Esophagus muscularis mucosa (tissue), 4 donors: ENCODE data around the gene MCCD1. TPM values are rescaled to one million over a fixed set of nuclear protein-coding genes. Genes with fewer than 3 reads are reported as not detected.

Experiments used
- DNase-seq: peaks from one replicate; pipeline ENCODE4 v3.0.0-alpha.2; 2017; ENCODE audit errors: extremely low spot score
- H3K27ac ChIP-seq, 4 donors: fragments of 200-600 bp; sonication (generic); replicated peaks in 1 of 4; 1 replicate in 3 of 4; 2 replicates in 1 of 4; pipeline ENCODE4 v1.5.1; 2016 to 2019; ENCODE audit warnings: mild to moderate bottlenecking in 1 of 4
- H3K27me3 ChIP-seq, 4 donors: fragments of 200-600 bp; sonication (generic); one replicate each; pipeline versions ENCODE4 v1.5.1 to v1.6.0; 2016 to 2019
- H3K36me3 ChIP-seq, 4 donors: fragments of 200-600 bp; sonication (generic); one replicate each; pipeline ENCODE4 v1.5.1; 2016 to 2019
- H3K4me1 ChIP-seq, 4 donors: fragments of 200-600 bp; sonication (generic); one replicate each; pipeline ENCODE4 v1.5.1; 2016 to 2019
- H3K4me3 ChIP-seq, 4 donors: fragments of 200-600 bp; sonication (generic); 1 replicate in 2 of 4; 2 replicates in 2 of 4; pipeline ENCODE4 v1.5.1; 2016 to 2019; ENCODE audit warnings: mild to moderate bottlenecking in 4 of 4, moderate library complexity in 1 of 4
- H3K9me3 ChIP-seq, 4 donors: fragments of 200-600 bp; sonication (generic); 1 replicate in 3 of 4; 2 replicates in 1 of 4; pipeline ENCODE4 v1.5.1; 2016 to 2019
- CTCF ChIP-seq, 3 experiments: fragments of 200-600 bp in 2 of 3; fragments of 450-650 bp in 1 of 3; sonication (generic) in 2 of 3; IDR thresholded peaks; one replicate each; pipeline ENCODE4 v1.5.1; 2017 to 2019; ENCODE audit warnings: antibody characterized with exemption in 3 of 3, mild to moderate bottlenecking in 2 of 3, moderate library complexity in 1 of 3
- EP300 ChIP-seq: sonication (generic); formaldehyde crosslinking; IDR thresholded peaks from one replicate; pipeline ENCODE4 v1.6.1; 2017; ENCODE audit warnings: antibody characterized with exemption
- POLR2A ChIP-seq: fragments of 450-650 bp; IDR thresholded peaks from one replicate; pipeline ENCODE4 v1.6.1; 2017; ENCODE audit warnings: antibody characterized with exemption, moderate library complexity, mild to moderate bottlenecking, low read depth
- POLR2AphosphoS5 ChIP-seq, 2 donors: sonication (generic); formaldehyde crosslinking; IDR thresholded peaks; one replicate each; pipeline ENCODE4 v1.6.1; 2017; ENCODE audit warnings: antibody characterized with exemption in 2 of 2
- WGBS: methylation state at CpG from one replicate; pipeline ENCODE4 v1.1.5; 2018; 5-methylcytosine and 5-hydroxymethylcytosine counted together
- intact Hi-C: fragments of 100-400 bp; cut with DNase I; formaldehyde crosslinking; loops from one replicate; pipeline ENCODE4 v1.15.1; 2023
- total RNA-seq, 4 donors: library from RNA; depleted of rRNA; stranded (reverse); fragments of >200 nt; gene quantifications; one replicate each; pipeline versions ENCODE4 v1.1.0 to v1.2.1, GENCODE V29; 2016

The MCCD1 gene
- total RNA-seq, 4 donors from 2014 or later = not detected

- intact Hi-C loops = no loop called here
- Histone ChIP-seq H3K9me3 (no peaks in the 10 kb centered on the region), H3K27ac (no peak overlapping the region), H3K4me3 (no peak overlapping the region), H3K36me3 (no peaks in the 10 kb centered on the region), H3K27me3 (peaks cover 0 to 42% (median 0%) of the 10 kb centered on the region in 4 donors), H3K4me1 (peaks cover 0 to 3% (median 0%) of the 10 kb centered on the region in 4 donors)
- WGBS = 89% methylated on average over 9 of the region's 9 CpGs
- no peak for DNase-seq
- TF ChIP-seq POLR2A (no peak), EP300 (no peak), POLR2AphosphoS5 (IDR thresholded peaks at IDR 0.05) (no peak), CTCF (IDR thresholded peaks at IDR 0.05) (no peak)
These were observed 44.7 kb downstream of the MCCD1 start for GRCh38 chr6:31573239-31574105.

GRCh38 chr6:31574106-31575061, 45.6 kb downstream of the MCCD1 start:
- WGBS = 84% methylated on average over 14 of the region's 14 CpGs
- H3K4me3 ChIP-seq = no peak overlapping the region
- TF ChIP-seq POLR2A (no peak), CTCF (IDR thresholded peaks at IDR 0.05) (no peak), POLR2AphosphoS5 (IDR thresholded peaks at IDR 0.05) (no peak), EP300 (no peak)
- peaks cover 0 to 3% (median 0%) of the 10 kb centered on the region in 4 donors for H3K4me1 ChIP-seq
- peak overlapping the region in 2 of 4 donors; percentile 36 to 59 for H3K27ac ChIP-seq
- no peaks in the 10 kb centered on the region for H3K36me3 ChIP-seq
- no peak for DNase-seq
- peaks cover 0 to 33% (median 0%) of the 10 kb centered on the region in 4 donors for H3K27me3 ChIP-seq
- H3K9me3 ChIP-seq = no peaks in the 10 kb centered on the region
- intact Hi-C loops = no loop called here

- no peaks in the 10 kb centered on the region for H3K9me3 ChIP-seq
- intact Hi-C loops = no loop called here
- TF ChIP-seq POLR2AphosphoS5 (IDR thresholded peaks at IDR 0.05) (peak in 1 of 2 donors; percentile 70), EP300 (no peak), POLR2A (no peak), CTCF (IDR thresholded peaks at IDR 0.05) (no peak)
- H3K27ac ChIP-seq = peak within 1 kb of the TSS; percentile 36 to 59 (median 43)
- H3K4me3 ChIP-seq = peak within 1 kb of the TSS; percentile 36 to 50 (median 40)
- H3K4me1 ChIP-seq = peaks cover 0 to 8% (median 3%) of the 10 kb centered on the region in 4 donors
- H3K27me3 ChIP-seq = peaks cover 0 to 24% (median 0%) of the 10 kb centered on the region in 4 donors
- WGBS = 61% methylated on average over 16 of the region's 19 CpGs
- DNase-seq = no peak
- H3K36me3 ChIP-seq = no peaks in the 10 kb centered on the region
These were observed 46.7 kb downstream of the MCCD1 start, which contains the start of gene TNF for GRCh38 chr6:31575335-31575901. Gene TNF (plus strand): TSS chr6:31575565. CDS start chr6:31575742, 177 bp downstream.

- TF ChIP-seq POLR2AphosphoS5 (IDR thresholded peaks at IDR 0.05) (no peak), POLR2A (no peak)
- Histone ChIP-seq H3K27me3 (peaks cover 0 to 19% (median 0%) of the 10 kb centered on the region in 4 donors), H3K4me1 (peaks cover 4 to 11% (median 7%) of the 10 kb centered on the region in 4 donors), H3K27ac (peak overlapping the region; percentile 36 to 59 (median 43)), H3K4me3 (peak overlapping the region; percentile 36 to 50 (median 40)), H3K36me3 (no peaks in the 10 kb centered on the region), H3K9me3 (no peaks in the 10 kb centered on the region)
- 64% methylated on average over 8 of the region's 8 CpGs for WGBS
- no peak for DNase-seq
- intact Hi-C loops = no loop called here
These were observed 47.4 kb downstream of the MCCD1 start for GRCh38 chr6:31575952-31576685.
